HG03159 (cell line): ENCODE results near the gene NUAK1.
"Not testable (repeated sequence)": the region's sequence is repeated elsewhere in the genome, so short reads cannot be mapped to it uniquely, and the experiment has no call there.

ENCODE experiments used
- ATAC-seq: cut with Tn5 transposase; IDR thresholded peaks from one replicate; pipeline ENCODE4 v1.9.1; 2021; ENCODE audit warnings: mild to moderate bottlenecking, moderate library complexity; ENCODE audit not compliant: unreplicated experiment

Gene NUAK1

GRCh38 chr12:106147956-106148355, 9.2 kb upstream of the NUAK1 start:
- no peak for ATAC-seq

GRCh38 chr12:106146987-106147386, 8.2 kb upstream of the NUAK1 start:
- no peak for ATAC-seq

- no peak for ATAC-seq
Measured at GRCh38 chr12:106145539-106146447, 7.0 kb upstream of the NUAK1 start.

- ATAC-seq: no peak
Measured at GRCh38 chr12:106144847-106145246, 6.1 kb upstream of the NUAK1 start.

GRCh38 chr12:106142591-106143261, 4.0 kb upstream of the NUAK1 start:
- no peak for ATAC-seq

- ATAC-seq: not testable (repeated sequence)
Measured at GRCh38 chr12:106141920-106142319, 3.2 kb upstream of the NUAK1 start.

GRCh38 chr12:106141452-106141851, 2.7 kb upstream of the NUAK1 start:
- ATAC-seq: no peak

- no peak for ATAC-seq
Measured at GRCh38 chr12:106141003-106141402, 2.2 kb upstream of the NUAK1 start.

- ATAC-seq: no peak
Measured at GRCh38 chr12:106140223-106140986, 1.7 kb upstream of the NUAK1 start.

GRCh38 chr12:106139422-106140171, 843 bp upstream of the NUAK1 start:
- ATAC-seq: no peak

- ATAC-seq: no peak
Measured at GRCh38 chr12:106138357-106138632, 459 bp downstream of the NUAK1 start.

- no peak for ATAC-seq
Measured at GRCh38 chr12:106137530-106138356, 1.0 kb downstream of the NUAK1 start.

- no peak for ATAC-seq
Measured at GRCh38 chr12:106136263-106136662, 2.5 kb downstream of the NUAK1 start.

GRCh38 chr12:106135781-106136180, 3.0 kb downstream of the NUAK1 start:
- no peak for ATAC-seq

- ATAC-seq: no peak
Measured at GRCh38 chr12:106135075-106135474, 3.7 kb downstream of the NUAK1 start.

GRCh38 chr12:106134294-106134949, 4.3 kb downstream of the NUAK1 start:
- ATAC-seq: no peak

GRCh38 chr12:106133136-106134087, 5.3 kb downstream of the NUAK1 start:
- ATAC-seq: no peak
